NK-92 treated with Interleukin-12 subunit alpha and Interleukin-12 subunit beta, amount 100 ng/mL, for 24 hours (cell line): ENCODE results near the gene ATP6V0E1.
"Not testable (repeated sequence)": the region's sequence is repeated elsewhere in the genome, so short reads cannot be mapped to it uniquely, and the experiment has no call there.

Source experiments
- DNase-seq: peaks from one replicate; lab custom pipeline; 2025; lab: John Stamatoyannopoulos, UW

Gene ATP6V0E1

GRCh38 chr5:173004013-173004412 is 20.4 kb downstream of the ATP6V0E1 start:
- no peak for DNase-seq

- DNase-seq: no peak
Measured at GRCh38 chr5:173004447-173004846, 20.9 kb downstream of the ATP6V0E1 start.

- no peak for DNase-seq
Measured at GRCh38 chr5:173010021-173010420, 26.4 kb downstream of the ATP6V0E1 start.

GRCh38 chr5:173010547-173011464 is 27.2 kb downstream of the ATP6V0E1 start:
- DNase-seq: no peak

GRCh38 chr5:173011566-173011965 is 28.0 kb downstream of the ATP6V0E1 start:
- no peak for DNase-seq

- DNase-seq: no peak
Measured at GRCh38 chr5:173012882-173013281, 29.3 kb downstream of the ATP6V0E1 start.

- DNase-seq: no peak
Measured at GRCh38 chr5:173014671-173015070, 31.1 kb downstream of the ATP6V0E1 start.

GRCh38 chr5:173015192-173015591 is 31.6 kb downstream of the ATP6V0E1 start:
- DNase-seq: no peak

GRCh38 chr5:173015598-173016455 is 32.3 kb downstream of the ATP6V0E1 start:
- DNase-seq: no peak

- no peak for DNase-seq
Measured at GRCh38 chr5:173016598-173017046, 33.1 kb downstream of the ATP6V0E1 start.

- not testable (repeated sequence) for DNase-seq
Measured at GRCh38 chr5:173017087-173017486, 33.5 kb downstream of the ATP6V0E1 start.

- no peak for DNase-seq
Measured at GRCh38 chr5:173018358-173018757, 34.8 kb downstream of the ATP6V0E1 start.

- no peak for DNase-seq
Measured at GRCh38 chr5:173020154-173020581, 36.6 kb downstream of the ATP6V0E1 start.

- no peak for DNase-seq
Measured at GRCh38 chr5:173020643-173021042, 37.1 kb downstream of the ATP6V0E1 start.

- no peak for DNase-seq
Measured at GRCh38 chr5:173025651-173026050, 42.1 kb downstream of the ATP6V0E1 start.

GRCh38 chr5:173027905-173028304 is 44.3 kb downstream of the ATP6V0E1 start:
- no peak for DNase-seq

GRCh38 chr5:173028811-173029327 is 45.3 kb downstream of the ATP6V0E1 start:
- DNase-seq: no peak

- no peak for DNase-seq
Measured at GRCh38 chr5:173029499-173029921, 45.9 kb downstream of the ATP6V0E1 start.

GRCh38 chr5:173032096-173032495 is 48.5 kb downstream of the ATP6V0E1 start:
- not testable (repeated sequence) for DNase-seq

GRCh38 chr5:173032730-173033129 is 49.2 kb downstream of the ATP6V0E1 start:
- DNase-seq: no peak

GRCh38 chr5:173033923-173034322 is 50.4 kb downstream of the ATP6V0E1 start:
- DNase-seq: no peak
